Neutrophil (primary cell): ENCODE measurements around the gene GPR21.

ENCODE experiments used
- H3K27ac ChIP-seq: fragments of 200-600 bp; sonication (generic); 2 replicates; pipeline ENCODE4 v1.5.1; 2016; ENCODE audit warnings: mild to moderate bottlenecking, moderate library complexity
- H3K27me3 ChIP-seq: fragments of 200-600 bp; sonication (generic); 2 replicates; pipeline ENCODE4 v1.6.0; 2016; ENCODE audit warnings: mild to moderate bottlenecking
- H3K36me3 ChIP-seq: fragments of 200-600 bp; sonication (generic); 2 replicates; pipeline ENCODE4 v1.5.1; 2017
- H3K4me1 ChIP-seq, 2 experiments: fragments of 200-600 bp in 1 of 2; sonication (generic) in 1 of 2; 1 replicate in 1 of 2; 2 replicates in 1 of 2; pipeline versions ENCODE4 v1.5.1 to v1.6.1; 2013 to 2016; ENCODE audit warnings: low read depth in 1 of 2, low read length in 1 of 2, mild to moderate bottlenecking in 1 of 2, moderate library complexity in 1 of 2; ENCODE audit not compliant: control insufficient read depth in 1 of 2, insufficient read depth in 1 of 2
- H3K4me3 ChIP-seq, 2 experiments: fragments of 200-600 bp in 1 of 2; sonication (generic) in 1 of 2; 1 replicate in 1 of 2; 2 replicates in 1 of 2; pipeline ENCODE4 v1.5.1; 2013 to 2016; ENCODE audit warnings: low read depth in 1 of 2, low read length in 1 of 2, mild to moderate bottlenecking in 1 of 2, moderate library complexity in 1 of 2
- H3K9me3 ChIP-seq: fragments of 200-600 bp; sonication (generic); 2 replicates; pipeline ENCODE4 v1.5.1; 2016
- CTCF ChIP-seq: fragments of 200-600 bp; sonication (generic); IDR thresholded peaks from 2 replicates; pipeline ENCODE4 v1.5.1; 2016; ENCODE audit warnings: antibody characterized with exemption

GPR21 gene

GRCh38 chr9:123081824-123082223 lies 48.4 kb downstream of the GPR21 start:
- H3K27ac ChIP-seq: no peak overlapping the region
- peaks cover 48% of the 10 kb centered on the region for H3K36me3 ChIP-seq
- TF ChIP-seq CTCF: no peak
- no peaks in the 10 kb centered on the region for H3K27me3 ChIP-seq
- no peak overlapping the region for H3K4me3 ChIP-seq
- H3K4me1 ChIP-seq: no peaks in the 10 kb centered on the region
- H3K9me3 ChIP-seq: no peaks in the 10 kb centered on the region

GRCh38 chr9:123083680-123084079 lies 50.2 kb downstream of the GPR21 start:
- Histone ChIP-seq H3K9me3 (no peaks in the 10 kb centered on the region), H3K4me1 (no peaks in the 10 kb centered on the region), H3K27me3 (no peaks in the 10 kb centered on the region), H3K36me3 (peaks cover 44% of the 10 kb centered on the region), H3K27ac (no peak overlapping the region), H3K4me3 (no peak overlapping the region)
- TF ChIP-seq CTCF: no peak

DNA sequence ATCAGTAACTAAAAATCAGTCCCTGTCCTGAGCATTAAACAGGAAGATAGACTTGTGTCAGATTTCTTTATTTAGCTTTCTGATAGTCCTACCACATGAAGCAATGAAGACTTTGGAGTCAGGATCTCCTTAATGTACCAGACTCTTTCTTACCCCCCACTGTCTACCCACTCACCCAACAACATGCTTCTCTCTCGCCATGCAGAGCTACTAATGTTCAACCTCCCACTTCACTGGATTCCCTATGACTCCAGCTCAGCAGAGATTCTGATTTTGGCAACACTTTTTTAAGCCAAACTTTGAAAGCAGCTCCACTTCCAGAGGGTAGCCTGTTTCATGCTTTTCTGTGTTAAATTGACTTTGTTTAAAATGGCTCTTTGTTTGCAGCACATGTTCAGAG lies 50.8 kb downstream of the GPR21 start:
- H3K9me3 ChIP-seq: no peaks in the 10 kb centered on the region
- no peak overlapping the region for H3K27ac ChIP-seq
- TF ChIP-seq CTCF: no peak

More for the DNA sequence above, 50.8 kb downstream of the GPR21 start:
- H3K4me1 ChIP-seq: no peaks in the 10 kb centered on the region
- no peaks in the 10 kb centered on the region for H3K27me3 ChIP-seq
- H3K4me3 ChIP-seq: no peak overlapping the region
- peaks cover 43% of the 10 kb centered on the region for H3K36me3 ChIP-seq
